Measurements from ENCODE around the gene EFCAB8. TPM values are rescaled to one million over a fixed set of nuclear protein-coding genes. Genes with fewer than 3 reads are reported as not detected.

Gene EFCAB8
- total RNA-seq, 1 donor from 2014 or later = 1.1 TPM

DNA sequence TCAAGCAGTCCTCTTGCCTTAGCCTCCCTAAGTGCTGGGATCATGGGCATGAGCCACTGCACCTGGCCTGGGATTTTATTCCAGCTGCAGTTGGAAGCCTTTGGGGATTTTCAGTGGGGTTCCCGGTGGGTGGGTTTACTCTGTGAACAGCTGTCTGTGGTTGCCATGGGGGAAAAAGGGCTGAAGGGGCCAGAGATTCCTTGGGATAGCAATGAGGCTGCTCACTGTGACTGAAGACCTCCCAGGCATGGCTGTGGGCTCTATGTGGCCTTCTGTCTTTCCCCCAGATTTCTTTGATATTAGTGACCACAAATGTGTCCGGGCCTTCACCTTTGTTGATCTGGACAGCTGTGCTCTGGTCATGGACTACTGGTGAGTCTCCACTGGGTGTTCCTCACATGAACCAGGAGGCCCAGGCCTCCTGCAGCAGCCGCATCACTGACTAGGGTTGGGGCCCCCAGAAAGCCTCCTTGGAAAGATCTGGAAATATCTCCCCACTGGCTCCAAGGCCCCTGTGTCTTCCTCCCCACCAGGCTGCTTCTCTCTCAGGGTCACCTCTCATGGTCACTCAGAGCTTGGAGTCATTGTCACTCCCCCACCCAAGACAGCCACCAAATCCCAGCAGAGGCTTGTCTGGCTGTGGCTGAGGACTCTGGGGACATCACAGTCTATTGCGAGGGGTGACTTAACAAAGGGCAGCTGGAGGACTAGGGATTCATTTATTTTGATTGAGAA is 33.4 kb downstream of the EFCAB8 start:
- peaks cover 6% of the 10 kb centered on the region for H3K4me1 Mint-ChIP-seq (ENCODE audit: unreplicated experiment)

DNA sequence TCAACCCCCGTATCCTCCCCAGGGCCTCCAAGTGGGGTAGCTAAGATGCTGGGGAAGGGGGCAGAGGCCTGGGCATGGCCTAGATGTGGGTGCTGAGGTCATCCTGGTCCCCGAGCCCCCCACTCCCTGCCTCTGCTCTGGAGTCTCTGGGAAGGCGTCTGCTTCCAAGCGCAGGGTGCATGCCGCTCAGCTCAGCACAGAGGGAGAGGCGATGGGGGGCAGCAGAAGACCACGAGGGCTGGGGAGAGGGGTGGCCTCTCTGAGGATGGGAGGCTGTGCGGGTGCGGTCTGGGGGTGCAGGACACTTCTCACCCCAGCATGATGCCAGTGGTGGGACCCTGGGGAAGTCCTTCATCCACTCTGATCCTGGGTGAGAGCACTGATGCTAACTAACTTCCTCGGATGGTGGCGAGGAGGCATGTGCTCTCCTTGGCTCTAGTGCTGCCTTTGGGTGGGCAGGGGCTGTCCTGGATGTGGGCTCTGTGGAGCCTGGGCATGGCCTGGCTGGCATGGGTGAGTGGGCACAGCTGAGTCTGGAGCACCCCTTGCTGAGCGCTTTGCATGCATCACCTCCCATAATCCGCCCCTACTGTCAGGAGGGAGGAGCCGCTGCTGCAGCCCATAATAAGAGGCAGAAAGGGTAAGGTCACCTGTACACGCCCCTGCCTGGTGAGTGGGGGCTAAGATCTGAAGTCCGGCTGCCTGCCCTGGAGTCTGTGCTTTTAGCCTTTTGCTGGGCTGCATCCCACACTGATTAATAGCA is 34.7 kb downstream of the EFCAB8 start:
- Mint-ChIP-seq H3K4me1 (ENCODE audit: unreplicated experiment) (peaks cover 2% of the 10 kb centered on the region), H3K27ac (ENCODE audit: unreplicated experiment) (no peak overlapping the region), H3K9me3 (ENCODE audit: unreplicated experiment) (no peaks in the 10 kb centered on the region), H3K36me3 (ENCODE audit: low read depth, unreplicated experiment) (no peaks in the 10 kb centered on the region), H3K4me3 (ENCODE audit: unreplicated experiment) (no peak overlapping the region), H3K27me3 (ENCODE audit: unreplicated experiment) (peaks cover 2% of the 10 kb centered on the region)
- TF ChIP-seq, protein P1, sequence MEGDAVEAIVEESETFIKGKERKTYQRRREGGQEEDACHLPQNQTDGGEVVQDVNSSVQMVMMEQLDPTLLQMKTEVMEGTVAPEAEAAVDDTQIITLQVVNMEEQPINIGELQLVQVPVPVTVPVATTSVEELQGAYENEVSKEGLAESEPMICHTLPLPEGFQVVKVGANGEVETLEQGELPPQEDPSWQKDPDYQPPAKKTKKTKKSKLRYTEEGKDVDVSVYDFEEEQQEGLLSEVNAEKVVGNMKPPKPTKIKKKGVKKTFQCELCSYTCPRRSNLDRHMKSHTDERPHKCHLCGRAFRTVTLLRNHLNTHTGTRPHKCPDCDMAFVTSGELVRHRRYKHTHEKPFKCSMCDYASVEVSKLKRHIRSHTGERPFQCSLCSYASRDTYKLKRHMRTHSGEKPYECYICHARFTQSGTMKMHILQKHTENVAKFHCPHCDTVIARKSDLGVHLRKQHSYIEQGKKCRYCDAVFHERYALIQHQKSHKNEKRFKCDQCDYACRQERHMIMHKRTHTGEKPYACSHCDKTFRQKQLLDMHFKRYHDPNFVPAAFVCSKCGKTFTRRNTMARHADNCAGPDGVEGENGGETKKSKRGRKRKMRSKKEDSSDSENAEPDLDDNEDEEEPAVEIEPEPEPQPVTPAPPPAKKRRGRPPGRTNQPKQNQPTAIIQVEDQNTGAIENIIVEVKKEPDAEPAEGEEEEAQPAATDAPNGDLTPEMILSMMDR (IDR thresholded peaks at IDR 0.05; ENCODE audit: unreplicated experiment) = no peak
- DNase-seq (ENCODE audit: low spot score) = no peak

More for the DNA sequence above, 33.4 kb downstream of the EFCAB8 start:
- Mint-ChIP-seq H3K27ac (ENCODE audit: unreplicated experiment) (no peak overlapping the region), H3K9me3 (ENCODE audit: unreplicated experiment) (no peaks in the 10 kb centered on the region), H3K36me3 (ENCODE audit: low read depth, unreplicated experiment) (peaks cover 3% of the 10 kb centered on the region), H3K4me3 (ENCODE audit: unreplicated experiment) (no peak overlapping the region), H3K27me3 (ENCODE audit: unreplicated experiment) (peaks cover 3% of the 10 kb centered on the region)
- DNase-seq (ENCODE audit: low spot score) = no peak
- TF ChIP-seq, protein P1 (IDR thresholded peaks at IDR 0.05; ENCODE audit: unreplicated experiment) = no peak

DNA sequence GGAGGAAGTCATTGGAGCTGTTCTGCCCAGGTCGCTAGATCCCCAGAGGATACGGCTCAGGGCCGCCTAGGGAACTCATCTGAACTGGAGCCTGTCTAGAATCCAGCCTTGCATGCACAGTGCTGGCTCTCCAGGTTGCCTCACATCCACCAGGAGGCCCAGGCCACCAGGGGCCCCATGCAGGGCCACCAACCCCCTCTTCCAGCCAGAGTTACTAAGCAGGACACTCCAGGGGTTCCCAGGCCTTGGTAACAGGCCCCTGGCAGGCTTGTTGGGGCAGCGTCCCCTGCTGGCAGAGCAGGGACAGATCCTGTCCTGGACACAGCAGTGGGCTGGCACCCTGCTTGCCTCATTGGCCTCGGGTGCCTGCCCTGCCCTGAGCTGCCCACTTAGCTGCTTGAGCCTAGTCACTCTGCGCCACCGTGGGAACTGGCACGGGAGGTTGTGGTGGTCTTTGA is 35.3 kb downstream of the EFCAB8 start:
- no peaks in the 10 kb centered on the region for H3K9me3 Mint-ChIP-seq (ENCODE audit: unreplicated experiment)
- H3K4me3 Mint-ChIP-seq (ENCODE audit: unreplicated experiment) = no peak overlapping the region
- DNase-seq (ENCODE audit: low spot score) = peak; percentile 52
- no peak overlapping the region for H3K27ac Mint-ChIP-seq (ENCODE audit: unreplicated experiment)
- no peaks in the 10 kb centered on the region for H3K4me1 Mint-ChIP-seq (ENCODE audit: unreplicated experiment)
- H3K36me3 Mint-ChIP-seq (ENCODE audit: low read depth, unreplicated experiment) = no peaks in the 10 kb centered on the region
- TF ChIP-seq, protein P1 (IDR thresholded peaks at IDR 0.05; ENCODE audit: unreplicated experiment) = peak; percentile 65
- peaks cover 2% of the 10 kb centered on the region for H3K27me3 Mint-ChIP-seq (ENCODE audit: unreplicated experiment)

DNA sequence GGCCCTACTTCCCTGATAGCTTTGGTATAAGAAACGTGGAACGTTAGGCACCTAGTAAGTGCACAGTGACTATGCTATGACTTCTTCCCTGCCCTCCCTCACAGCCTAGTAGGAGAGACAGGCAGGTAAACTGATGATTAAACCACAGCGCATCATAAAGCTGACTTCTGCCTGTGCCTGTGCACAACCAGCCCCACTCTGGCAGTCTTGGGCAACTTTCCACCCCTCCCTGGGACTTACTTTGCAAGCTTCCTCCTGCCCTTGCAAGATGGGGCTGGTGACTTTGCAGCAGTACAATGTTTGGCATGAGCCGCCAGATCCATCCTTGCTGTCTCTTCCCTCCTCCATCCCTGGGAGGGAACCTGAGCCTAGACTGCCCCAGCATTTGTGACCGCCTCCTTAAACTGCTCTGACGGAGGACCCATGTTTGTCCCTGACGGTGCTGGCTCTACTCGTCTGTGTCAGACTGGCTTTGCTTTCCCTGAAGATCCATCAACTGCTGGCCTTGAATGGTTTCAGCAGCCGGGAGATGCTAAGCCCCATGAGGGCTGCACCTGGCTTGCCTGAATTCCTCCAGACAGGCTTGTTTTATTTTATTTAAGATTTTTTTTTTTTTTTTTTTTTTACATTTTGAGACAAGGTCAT is 36.1 kb downstream of the EFCAB8 start:
- no peaks in the 10 kb centered on the region for H3K4me1 Mint-ChIP-seq (ENCODE audit: unreplicated experiment)
- H3K27ac Mint-ChIP-seq (ENCODE audit: unreplicated experiment) = no peak overlapping the region
- H3K36me3 Mint-ChIP-seq (ENCODE audit: low read depth, unreplicated experiment) = no peaks in the 10 kb centered on the region
- DNase-seq (ENCODE audit: low spot score) = no peak
- no peak overlapping the region for H3K4me3 Mint-ChIP-seq (ENCODE audit: unreplicated experiment)
- TF ChIP-seq, protein P1 (IDR thresholded peaks at IDR 0.05; ENCODE audit: unreplicated experiment) = no peak
- no peaks in the 10 kb centered on the region for H3K9me3 Mint-ChIP-seq (ENCODE audit: unreplicated experiment)
- peaks cover 2% of the 10 kb centered on the region for H3K27me3 Mint-ChIP-seq (ENCODE audit: unreplicated experiment)

Data from endothelial cell (in vitro differentiated cells).